GM18508 (cell line): Measurements from ENCODE around the gene SLC2A5.

ENCODE experiments used
- ATAC-seq: cut with Tn5 transposase; IDR thresholded peaks from one replicate; pipeline ENCODE4 v1.9.1; 2021; ENCODE audit warnings: moderate number of reproducible peaks; ENCODE audit not compliant: insufficient read depth, unreplicated experiment

The SLC2A5 gene

DNA sequence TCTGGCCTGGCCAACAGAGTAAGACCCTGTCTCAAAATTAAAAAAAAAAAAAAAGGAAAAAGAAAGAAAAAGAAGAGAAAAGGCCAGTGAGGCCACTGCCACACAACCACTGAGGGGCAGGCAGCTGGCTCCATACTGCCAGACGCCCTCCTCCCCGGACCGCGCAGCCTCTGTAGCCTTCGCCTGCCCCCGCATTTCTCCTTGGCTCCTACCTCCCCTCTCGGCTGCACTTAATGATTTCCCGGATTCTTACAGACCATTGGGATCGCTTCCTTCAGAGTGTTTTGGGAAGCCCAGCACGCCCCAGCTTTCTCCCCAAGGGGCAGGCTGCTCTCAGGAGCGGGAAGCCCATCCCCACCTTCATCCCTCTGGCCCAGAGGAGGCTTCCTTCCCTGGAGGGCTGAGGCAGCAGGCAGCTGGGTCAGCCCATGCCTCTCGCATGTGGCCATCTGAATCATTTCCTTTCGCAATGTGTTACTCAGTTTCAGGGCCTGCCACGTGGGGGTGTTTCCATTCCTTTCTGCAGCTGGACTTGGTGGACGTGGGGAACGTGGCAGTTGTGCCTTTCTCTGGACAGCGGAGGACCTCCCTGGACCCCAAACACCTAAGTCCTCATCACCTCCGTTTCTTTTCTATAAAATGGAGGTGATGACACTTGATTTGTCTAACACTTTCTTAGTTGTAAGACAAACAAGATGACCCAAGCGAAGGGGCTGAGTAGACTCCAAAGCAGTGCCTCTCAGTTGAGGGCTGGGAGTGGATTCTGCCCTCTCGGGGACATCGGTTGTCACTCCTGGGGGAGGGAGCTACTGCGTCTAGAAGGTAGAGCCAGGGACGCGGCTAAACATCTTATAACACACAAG, 2.3 kb downstream of the SLC2A5 start:
- ATAC-seq = no peak

DNA sequence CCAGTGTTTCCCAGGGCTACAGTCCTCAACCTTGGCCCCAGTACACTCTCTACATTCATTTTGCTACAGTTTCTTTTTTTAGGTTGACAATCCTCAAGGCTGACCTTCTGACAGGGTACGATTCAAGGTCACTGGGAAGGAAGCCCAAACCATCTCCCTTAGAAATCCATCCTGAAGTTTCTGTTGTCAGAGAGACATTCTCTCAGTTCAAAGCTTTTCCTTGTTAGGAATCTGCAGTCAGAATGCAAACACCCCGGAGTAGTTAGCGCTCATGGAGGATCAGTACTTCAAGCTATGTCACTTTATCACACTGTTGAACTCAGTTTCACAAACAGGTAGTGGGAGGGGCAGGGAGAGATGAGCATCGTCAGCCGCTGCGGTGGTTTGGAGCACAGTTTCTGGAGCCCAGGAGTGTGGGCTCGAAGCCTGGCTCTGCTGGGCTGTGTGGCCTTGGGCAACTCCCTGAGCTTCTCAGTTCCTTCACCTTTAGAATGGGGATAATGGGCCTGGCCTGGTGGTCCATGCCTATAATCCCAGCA, 4.2 kb downstream of the SLC2A5 start:
- ATAC-seq = no peak

DNA sequence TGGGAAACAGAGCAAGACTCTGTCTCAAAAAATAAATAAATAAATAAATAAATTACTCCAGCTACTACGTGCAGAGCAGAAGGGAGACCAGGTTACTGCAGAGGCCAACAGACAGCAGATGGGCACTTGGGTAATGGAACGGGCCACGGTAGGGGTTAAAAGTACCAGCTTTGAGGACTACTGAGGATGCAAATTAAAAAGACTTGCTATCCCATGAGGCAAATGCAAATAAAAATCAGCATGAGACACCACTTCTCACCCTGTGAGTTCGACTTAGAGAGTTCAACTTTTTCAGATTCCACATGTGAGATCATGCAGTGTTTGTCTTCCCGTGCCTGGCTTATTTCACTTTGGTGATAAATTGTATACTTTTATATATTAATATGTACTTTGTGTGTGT, 6.6 kb downstream of the SLC2A5 start:
- ATAC-seq = no peak

DNA sequence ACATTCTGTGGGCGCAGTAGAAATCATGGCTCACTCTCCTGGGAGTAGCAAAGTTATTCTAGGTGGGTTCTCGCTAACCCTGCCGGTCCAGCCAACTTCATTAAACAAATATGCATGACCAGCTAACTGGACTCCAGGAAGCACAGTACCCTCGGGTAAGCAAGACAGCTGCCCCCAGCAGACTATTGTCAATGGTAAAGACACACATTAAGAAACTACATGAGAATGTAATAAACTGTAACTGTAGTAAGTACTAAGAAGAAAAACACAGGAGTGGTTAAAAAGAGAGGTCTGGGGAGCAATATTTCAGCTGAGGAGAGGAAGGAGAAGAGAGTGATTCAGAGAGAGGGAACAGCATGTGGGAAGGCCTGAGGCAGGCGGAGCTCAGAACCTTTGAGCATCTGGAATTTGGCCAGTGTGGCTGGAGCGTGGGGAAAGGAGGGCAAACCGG, 7.4 kb downstream of the SLC2A5 start:
- ATAC-seq = no peak

DNA sequence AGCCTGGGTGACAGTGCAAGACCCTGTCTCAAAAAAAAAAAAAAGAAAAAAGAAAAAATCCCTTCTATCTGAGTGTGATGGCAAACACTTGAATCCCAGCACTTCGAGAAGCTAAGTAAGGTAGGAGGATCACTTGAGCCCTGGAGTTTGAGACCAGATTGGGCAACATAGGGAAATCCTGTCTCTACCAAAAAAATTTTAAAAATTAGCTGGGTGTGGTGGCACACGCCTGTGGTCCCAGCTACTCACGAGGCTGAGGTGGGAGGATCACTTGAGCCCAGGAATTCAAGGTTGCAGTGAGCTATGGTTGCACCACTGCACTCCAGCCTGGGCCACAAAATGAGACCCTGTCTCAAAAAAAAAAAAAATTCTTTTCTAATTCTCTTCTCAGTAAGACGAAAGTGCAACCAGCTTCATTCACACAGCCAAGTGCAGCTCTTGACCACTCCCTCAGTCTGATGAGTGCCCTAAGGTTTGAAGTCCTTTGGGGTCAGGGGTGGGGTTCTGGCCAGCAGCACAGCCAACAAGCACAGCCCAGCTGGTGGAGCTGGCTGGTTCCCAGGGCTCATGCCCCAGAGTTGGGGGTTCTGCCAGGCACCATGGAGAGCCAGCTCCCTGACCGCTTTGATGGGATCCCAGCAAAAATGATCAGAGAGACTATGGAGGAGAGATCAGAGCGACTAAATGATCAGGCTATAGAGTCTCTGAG, 8.0 kb downstream of the SLC2A5 start:
- ATAC-seq = no peak

DNA sequence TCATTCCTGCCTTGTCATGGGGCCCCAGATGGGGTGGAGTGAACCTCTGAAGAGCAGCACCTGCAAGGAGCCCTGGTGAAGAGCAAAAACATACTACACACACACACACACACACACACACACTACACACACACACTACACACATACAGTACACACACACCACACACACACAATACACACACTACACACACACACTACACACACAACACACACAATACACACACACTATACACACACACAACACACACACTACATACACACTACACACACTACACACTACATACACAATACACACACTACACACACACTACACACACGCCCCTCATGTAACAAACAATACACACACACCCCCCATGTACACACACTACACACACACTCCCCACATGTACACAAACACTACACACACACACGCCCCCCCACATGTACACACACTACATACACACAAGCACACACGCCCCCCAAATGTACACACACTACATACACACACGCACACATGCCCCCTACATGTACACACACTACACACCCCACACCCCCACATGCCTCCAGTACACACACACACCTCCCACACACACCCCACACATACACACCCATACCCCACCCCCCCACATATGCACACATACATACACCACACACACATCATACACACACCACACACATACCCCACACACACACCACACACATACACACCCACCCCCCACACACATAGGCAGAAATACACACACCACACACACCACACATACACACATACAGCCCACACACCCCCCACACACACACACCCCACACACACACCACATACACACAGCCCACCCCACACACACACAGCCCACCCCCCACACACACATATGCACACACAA, 9.3 kb downstream of the SLC2A5 start:
- no peak for ATAC-seq

DNA sequence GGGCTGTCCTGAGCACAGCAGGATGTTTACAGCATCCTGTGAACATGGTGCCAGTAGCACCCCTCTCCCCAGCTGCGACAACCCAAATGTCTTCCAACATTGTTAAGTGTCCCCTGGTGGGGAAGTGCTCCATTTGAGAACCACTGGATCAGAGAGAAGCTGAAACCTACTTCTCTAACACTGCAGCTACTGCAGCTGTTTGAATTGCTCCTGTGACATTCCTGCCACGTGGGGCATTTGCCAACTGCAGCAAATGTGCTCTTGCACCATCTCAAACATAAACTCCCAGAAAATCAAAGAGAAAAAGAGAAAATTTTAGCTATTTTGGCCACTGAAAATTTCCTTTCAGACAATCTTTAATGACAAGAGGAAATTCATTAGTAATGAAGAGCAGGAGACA, 11.0 kb downstream of the SLC2A5 start:
- no peak for ATAC-seq

DNA sequence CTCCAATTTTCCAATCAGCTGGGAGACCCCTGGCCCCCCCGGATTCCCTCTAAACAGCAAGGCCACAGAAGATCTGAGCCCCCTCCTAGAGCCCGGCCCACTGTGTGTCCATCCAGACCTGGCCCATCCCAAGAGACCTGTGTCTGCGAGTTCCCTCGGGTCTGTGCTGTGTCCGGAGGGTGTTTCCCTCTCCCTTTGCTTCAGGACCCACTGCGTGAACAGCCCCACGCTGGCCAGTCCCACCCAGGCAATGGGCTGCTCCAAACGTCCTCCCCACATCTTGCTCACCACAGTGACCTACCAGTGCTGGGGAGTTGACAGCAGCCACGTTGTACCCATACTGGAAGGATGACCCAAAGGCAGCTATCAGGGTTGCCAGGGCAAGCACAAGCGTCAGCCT, 11.6 kb downstream of the SLC2A5 start:
- no peak for ATAC-seq

DNA sequence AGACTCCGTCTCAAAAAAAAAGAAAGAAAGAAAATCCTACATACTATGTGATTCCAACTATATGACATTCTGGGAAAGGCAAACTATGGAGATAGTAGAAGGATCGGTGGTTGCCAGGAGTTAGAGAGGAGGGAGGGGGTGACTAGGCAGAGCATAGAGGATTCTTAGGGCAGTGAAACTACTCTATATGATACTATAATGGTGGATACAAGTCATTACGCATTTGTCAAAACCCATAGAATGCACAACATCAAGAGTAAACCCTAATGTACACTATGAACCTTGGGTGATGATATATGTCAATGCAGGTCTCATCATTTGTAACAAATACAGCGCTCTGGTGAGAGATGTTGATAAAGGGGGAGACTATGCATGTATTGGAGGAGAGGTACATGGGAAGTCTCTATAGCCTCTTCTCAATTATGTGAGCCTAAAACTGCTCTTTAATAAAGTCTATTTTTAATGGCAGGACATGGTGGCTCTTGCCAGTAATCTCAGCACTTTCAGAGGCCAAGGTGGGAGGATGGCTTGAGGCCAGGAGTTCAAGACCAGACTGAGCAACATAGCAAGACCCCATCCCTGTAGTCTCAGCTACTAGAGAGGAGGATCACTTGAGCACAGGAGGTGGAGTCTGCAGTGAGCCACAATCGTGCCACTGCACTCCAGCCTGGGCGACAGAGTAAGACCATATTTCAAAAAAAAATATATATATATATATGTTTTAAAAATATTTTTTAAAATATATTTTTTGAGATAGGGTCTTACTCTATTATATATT, 17.0 kb downstream of the SLC2A5 start:
- no peak for ATAC-seq

DNA sequence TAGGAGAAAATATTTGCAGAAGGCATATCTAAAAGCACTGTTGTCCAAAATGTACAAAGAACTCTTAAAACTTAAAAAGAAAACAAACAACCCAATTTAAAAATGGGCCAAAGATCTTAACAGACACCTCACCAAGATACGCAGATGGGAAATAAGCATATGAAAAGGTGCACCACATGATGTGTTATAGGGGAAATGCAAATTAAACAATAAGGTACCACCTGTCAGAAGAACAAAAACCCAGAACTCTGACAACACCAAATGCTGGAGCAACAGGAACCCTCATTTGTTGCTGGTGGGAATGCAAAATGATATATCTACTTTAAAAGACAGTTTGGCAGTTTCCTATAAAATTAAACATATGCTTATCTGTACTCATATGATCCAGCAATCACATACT, 18.1 kb downstream of the SLC2A5 start:
- ATAC-seq = no peak

DNA sequence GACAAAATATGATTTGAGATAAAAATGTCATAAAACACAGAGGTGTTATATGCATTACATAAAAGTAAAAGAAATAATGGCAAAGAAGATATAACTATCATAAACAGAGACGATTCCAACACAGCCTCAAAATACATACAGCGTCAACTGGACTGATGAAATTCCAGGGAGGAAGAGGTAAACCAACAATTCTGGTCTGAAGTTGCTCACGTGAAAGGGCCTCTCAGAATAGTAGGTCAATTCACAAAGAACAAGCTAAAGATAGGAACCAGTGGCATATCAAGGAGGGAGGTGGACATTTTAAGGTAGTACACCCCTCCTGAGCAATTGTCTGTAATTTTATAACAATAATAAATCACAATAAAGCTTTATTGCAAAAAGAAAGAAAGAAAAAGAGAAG, 18.6 kb downstream of the SLC2A5 start:
- ATAC-seq = no peak

DNA sequence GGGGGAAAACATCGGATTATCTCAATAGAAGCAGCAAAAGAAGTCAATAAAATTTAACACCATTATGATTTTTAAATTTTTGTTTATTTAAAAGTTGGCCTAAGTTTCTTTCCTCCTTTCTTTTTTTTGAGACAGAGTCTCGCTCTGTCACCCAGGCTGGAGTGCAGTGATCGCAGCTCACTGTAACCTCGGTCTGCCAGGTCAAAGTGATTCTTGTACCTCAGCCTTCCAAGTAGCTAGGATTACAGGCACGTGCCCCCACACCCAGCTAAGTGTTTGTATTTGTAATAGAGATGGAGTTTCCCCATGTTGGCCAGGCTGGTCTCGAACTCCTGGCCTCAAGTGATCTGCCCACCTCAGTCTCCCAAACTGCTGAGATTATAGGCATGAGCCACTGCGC, 20.9 kb downstream of the SLC2A5 start:
- no peak for ATAC-seq

DNA sequence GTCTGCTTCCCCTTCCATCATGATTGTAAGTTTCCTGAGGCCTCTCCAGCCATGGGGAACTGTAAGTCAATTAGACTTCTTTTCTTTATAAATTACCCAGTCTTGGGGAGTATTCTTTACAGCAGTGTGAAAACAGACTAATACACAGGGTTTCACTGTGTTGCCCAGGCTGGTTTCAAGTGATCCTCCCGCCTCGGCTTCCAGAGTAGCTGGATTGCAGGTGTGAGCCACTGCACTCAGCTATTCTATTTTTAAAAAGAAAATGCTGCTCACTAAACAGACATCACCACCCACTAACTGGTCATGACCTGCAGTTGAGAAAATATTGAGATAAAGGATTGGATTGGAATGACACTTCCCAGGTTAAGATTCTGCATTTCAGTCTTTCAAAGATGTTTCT, 22.4 kb downstream of the SLC2A5 start:
- ATAC-seq = no peak

DNA sequence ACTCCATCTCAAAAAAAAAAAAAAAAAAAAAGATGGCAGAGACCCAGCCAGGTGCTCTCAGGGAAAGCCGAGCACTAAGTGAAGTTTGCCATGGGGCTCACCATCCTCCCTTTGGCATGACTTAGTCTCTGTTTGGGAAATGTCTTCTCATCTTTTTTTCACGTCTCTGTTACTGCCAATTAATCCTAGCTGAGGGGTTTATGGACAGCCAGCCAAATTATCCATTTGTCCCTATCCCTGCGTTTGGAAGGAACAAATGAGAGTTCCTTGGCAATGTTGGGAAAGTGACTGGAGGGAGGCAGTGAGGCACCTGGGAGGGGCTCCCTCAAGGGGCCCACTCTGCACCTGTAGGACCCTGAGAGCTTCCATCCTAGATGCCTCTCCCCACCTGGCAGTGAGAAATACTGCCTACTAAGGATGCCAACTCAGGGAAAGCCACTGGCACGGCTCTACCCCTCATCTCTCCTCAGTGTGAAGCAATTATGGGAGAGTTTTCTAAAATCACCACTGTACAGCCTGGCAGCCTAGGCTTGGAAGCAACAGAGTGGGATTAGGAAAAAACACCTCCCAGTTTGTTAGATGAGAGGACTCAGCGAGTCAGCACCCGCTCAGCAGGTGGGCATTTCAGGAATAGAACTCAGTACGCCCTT, 23.4 kb downstream of the SLC2A5 start:
- no peak for ATAC-seq

DNA sequence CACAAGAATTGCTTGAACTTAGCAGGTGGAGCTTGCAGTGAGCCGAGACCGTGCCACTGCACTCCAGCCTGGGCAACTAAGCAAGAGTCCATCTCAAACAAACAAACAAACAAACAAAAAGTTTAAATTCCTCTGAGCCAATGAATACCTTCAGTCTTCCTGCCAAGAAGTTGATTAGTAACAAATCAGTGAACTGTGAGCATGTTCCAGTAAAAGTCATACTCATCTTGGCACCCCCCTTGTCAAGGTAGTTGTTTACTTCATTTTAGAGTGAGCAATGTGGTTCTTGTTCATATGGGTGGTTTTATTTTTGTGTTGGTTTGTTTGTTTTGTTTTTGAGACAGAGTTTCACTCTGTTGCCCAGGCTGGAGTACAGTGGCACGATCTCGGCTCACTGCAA, 25.2 kb downstream of the SLC2A5 start:
- ATAC-seq = no peak

DNA sequence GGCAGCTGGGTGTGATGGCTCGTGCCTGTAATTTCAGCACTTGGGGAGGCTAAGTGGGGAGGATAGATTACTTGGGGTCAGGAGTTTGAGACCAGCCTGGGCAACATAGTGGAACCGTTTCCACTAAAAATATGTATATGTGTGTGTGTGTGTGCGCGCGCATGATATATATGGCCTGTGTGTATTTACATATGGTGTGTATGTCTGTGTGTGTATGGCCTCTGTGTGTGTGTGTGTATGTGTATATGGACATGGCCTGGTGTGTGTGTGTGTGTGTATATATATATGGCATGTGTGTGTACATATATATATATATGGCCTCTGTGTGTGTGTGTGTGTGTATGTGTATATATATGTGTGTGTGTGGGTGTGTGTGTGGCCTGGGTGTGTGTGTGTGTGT, 27.2 kb downstream of the SLC2A5 start:
- no peak for ATAC-seq

DNA sequence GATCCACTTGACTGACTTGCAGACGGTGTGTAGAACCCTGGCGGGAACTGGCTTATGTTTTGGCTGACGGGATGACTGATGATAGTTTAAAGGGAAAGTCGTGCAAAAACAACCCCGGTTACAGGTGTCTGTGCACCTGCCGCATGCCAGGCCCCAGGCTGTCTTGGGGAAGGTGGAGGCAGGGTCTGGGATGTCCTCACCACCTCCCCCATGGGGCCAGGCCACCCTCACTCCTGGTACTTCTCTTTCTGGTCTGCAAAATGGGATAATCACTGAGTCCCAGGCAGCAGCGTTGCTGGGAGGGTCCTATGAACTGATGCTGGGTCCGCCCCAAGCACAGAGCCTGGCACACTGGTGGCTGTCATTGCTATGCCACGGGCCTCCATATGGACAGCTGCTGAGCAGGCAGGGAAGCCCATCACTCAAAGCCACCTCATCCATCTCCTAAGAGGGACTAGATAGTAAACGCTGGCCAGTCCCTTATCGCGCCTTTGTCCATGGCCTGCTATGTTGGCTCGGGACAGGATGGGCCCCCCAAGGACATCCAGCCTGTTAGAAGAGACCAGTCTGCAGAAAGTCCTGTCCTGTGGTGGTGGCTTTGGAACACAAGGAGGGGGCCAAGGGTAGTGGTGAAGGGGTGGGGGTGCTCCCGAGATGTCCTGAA, 28.2 kb downstream of the SLC2A5 start:
- ATAC-seq = no peak

DNA sequence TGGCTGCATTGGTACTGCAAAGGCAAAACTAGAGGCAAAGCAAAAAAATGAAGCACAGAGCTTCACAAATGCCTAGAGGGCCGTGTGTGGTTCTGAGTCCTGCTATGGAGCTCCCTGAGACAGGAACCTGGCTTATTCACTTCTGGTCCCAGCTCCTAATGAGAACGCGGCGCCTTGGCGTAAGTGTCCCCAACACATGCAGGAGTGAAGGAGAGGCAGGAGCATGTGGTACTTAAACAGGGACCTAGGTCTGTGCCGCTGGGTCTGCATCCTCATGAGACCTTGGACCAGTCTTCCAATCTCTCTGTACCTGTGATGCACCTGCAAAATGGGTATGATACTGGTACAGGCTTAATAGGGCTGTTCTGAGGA, 28.8 kb downstream of the SLC2A5 start:
- no peak for ATAC-seq
